Upper lobe of left lung (tissue), 4 donors: ENCODE results near the gene SLC5A11.

ENCODE experiments used
- POLR2A ChIP-seq, 4 donors: fragments of 450-650 bp; IDR thresholded peaks; one replicate each; pipeline ENCODE4 v1.5.1; 2016 to 2017; ENCODE audit warnings: antibody characterized with exemption in 4 of 4, mild to moderate bottlenecking in 2 of 4
- POLR2AphosphoS5 ChIP-seq, 2 donors: sonication (generic); formaldehyde crosslinking; IDR thresholded peaks; one replicate each; pipeline ENCODE4 v1.5.1; 2017; ENCODE audit warnings: antibody characterized with exemption in 2 of 2

- TF ChIP-seq POLR2A (IDR thresholded peaks at IDR 0.05) (no peak), POLR2AphosphoS5 (IDR thresholded peaks at IDR 0.05) (no peak)
These were observed 83.6 kb downstream of the SLC5A11 start for GRCh38 chr16:24929409-24929808.
